HepG2 (cell line): ENCODE data around the gene PBLD. TPM values are rescaled to one million over a fixed set of nuclear protein-coding genes. Genes with fewer than 3 reads are reported as not detected.

Experiments
- BATF2 ChIP-seq: sonication (generic); formaldehyde crosslinking; IDR thresholded peaks from 2 replicates; pipeline ENCODE4 v1.8.0; 2022; ENCODE audit warnings: mild to moderate bottlenecking, missing genetic modification reagents, moderate library complexity
- IRF2 ChIP-seq: IDR thresholded peaks from 2 replicates; pipeline ENCODE4 v1.6.1; 2018; ENCODE audit warnings: missing genetic modification reagents, missing compliant biosample characterization
- MIER3 ChIP-seq: IDR thresholded peaks from 2 replicates; pipeline ENCODE4 v1.6.1; 2016; ENCODE audit warnings: missing compliant biosample characterization, borderline replicate concordance
- MTF2 ChIP-seq: sonication (generic); formaldehyde crosslinking; IDR thresholded peaks from 2 replicates; pipeline ENCODE4 v1.5.0; 2020; ENCODE audit warnings: missing genetic modification reagents, borderline replicate concordance
- NFE2L2 ChIP-seq: fragments of 150-350 bp; IDR thresholded peaks from 2 replicates; pipeline ENCODE4 v1.6.1; 2014; ENCODE audit warnings: low read length
- RARG ChIP-seq: sonication (generic); formaldehyde crosslinking; IDR thresholded peaks from 2 replicates; pipeline ENCODE4 v1.4.0; 2020; ENCODE audit warnings: low read depth, mild to moderate bottlenecking, missing genetic modification reagents
- RNF2 ChIP-seq: fragments of 450-650 bp; conservative IDR thresholded peaks from 2 replicates; pipeline ENCODE4 v1.6.1; 2016; ENCODE audit warnings: low read depth
- SKI ChIP-seq: fragments of 450-650 bp; IDR thresholded peaks from one replicate; pipeline ENCODE4 v1.6.1; 2018; ENCODE audit warnings: mild to moderate bottlenecking; ENCODE audit not compliant: partially characterized antibody
- SMARCE1 ChIP-seq: fragments of 450-650 bp; IDR thresholded peaks from 2 replicates; pipeline ENCODE4 v1.6.1; 2017; ENCODE audit warnings: borderline replicate concordance
- SMYD3 ChIP-seq: sonication (generic); formaldehyde crosslinking; IDR thresholded peaks from 2 replicates; pipeline ENCODE4 v1.8.1; 2023; ENCODE audit warnings: mild to moderate bottlenecking, missing genetic modification reagents
- SRSF1 ChIP-seq: fragments of 200-400 bp; formaldehyde crosslinking; optimal IDR thresholded peaks from 2 replicates; pipeline ENCODE3; 2017; ENCODE audit warnings: mild to moderate bottlenecking, low read depth, low read length, moderate library complexity
- THAP8 ChIP-seq: sonication (generic); formaldehyde crosslinking; IDR thresholded peaks from 2 replicates; pipeline ENCODE4 v1.5.1; 2020; ENCODE audit warnings: missing genetic modification reagents, mild to moderate bottlenecking, borderline replicate concordance
- XBP1 ChIP-seq: sonication (generic); formaldehyde crosslinking; IDR thresholded peaks from 2 replicates; pipeline ENCODE4 v1.5.0; 2020; ENCODE audit warnings: missing genetic modification reagents
- XRCC5 ChIP-seq: fragments of 200-400 bp; formaldehyde crosslinking; optimal IDR thresholded peaks from 2 replicates; pipeline ENCODE3; 2017; ENCODE audit warnings: mild to moderate bottlenecking, low read length
- ZFP1 ChIP-seq: IDR thresholded peaks from 2 replicates; pipeline ENCODE4 v1.6.1; 2016
- ZFP41 ChIP-seq: sonication (generic); formaldehyde crosslinking; IDR thresholded peaks from 2 replicates; pipeline ENCODE4 v1.4.0; 2020; ENCODE audit warnings: mild to moderate bottlenecking, missing genetic modification reagents, borderline replicate concordance
- ZFY ChIP-seq: sonication (generic); formaldehyde crosslinking; IDR thresholded peaks from 2 replicates; pipeline ENCODE4 v1.4.0; 2020; ENCODE audit warnings: missing genetic modification reagents
- ZNF124 ChIP-seq: sonication (generic); formaldehyde crosslinking; IDR thresholded peaks from 2 replicates; pipeline ENCODE4 v1.4.0; 2020; ENCODE audit warnings: missing genetic modification reagents
- ZNF747 ChIP-seq: sonication (generic); formaldehyde crosslinking; IDR thresholded peaks from 2 replicates; pipeline ENCODE4 v1.8.1; 2023; ENCODE audit warnings: missing genetic modification reagents, mild to moderate bottlenecking, borderline replicate concordance
- polyA plus RNA-seq, 8 experiments: library from polyadenylated mRNA; depleted of rRNA in 3 of 8; stranded (reverse) in 7 of 8; unstranded in 1 of 8; fragments of >200 nt; fragmentation: Illumina TruSeq in 4 of 8; extraction: Trizol in 4 of 8; gene quantifications; 2 replicates each; pipeline versions ENCODE4 v1.2.1 to v1.2.3, GENCODE V29; 2011 to 2016; ENCODE audit warnings: low read depth in 4 of 8, missing spikeins in 1 of 8, mixed read lengths in 1 of 8; ENCODE audit not compliant: insufficient read depth in 1 of 8
- total RNA-seq, 5 experiments: library from RNA; depleted of rRNA; stranded (reverse); fragments of >200 nt; fragmentation: Illumina TruSeq; extraction: Trizol; gene quantifications; 2 replicates each; pipeline ENCODE4 v1.2.3, GENCODE V29; 2016; ENCODE audit warnings: low read depth in 1 of 5
- TF ChIP-seq, protein P1 (sequence below): sonication (generic); formaldehyde crosslinking; IDR thresholded peaks from 2 replicates; pipeline ENCODE4 v1.8.0; 2022; ENCODE audit warnings: missing genetic modification reagents, mild to moderate bottlenecking, borderline replicate concordance
- TF ChIP-seq, protein P2 (sequence below): IDR thresholded peaks from 2 replicates; pipeline ENCODE4 v1.6.1; 2016; ENCODE audit warnings: missing compliant biosample characterization, missing genetic modification reagents, borderline replicate concordance

Gene PBLD
- total and polyA plus RNA-seq, 2 of the 13 experiments (the other 11 are each of a cell fraction or from before 2014, with no cell fraction given) = 0.42 to 3.1 TPM

- TF ChIP-seq SKI (no peak), SMARCE1 (no peak), XBP1 (CRISPR knock-in tag) (no peak), SRSF1 (no peak), XRCC5 (no peak), ZNF747 (CRISPR knock-in tag) (peak; percentile 95), RNF2 (no peak; the same call in none of the 2 replicates), ZNF124 (CRISPR knock-in tag) (peak; percentile 99), MTF2 (CRISPR knock-in tag) (0 out of 2 replicates have a peak, but pooled peaks have one; percentile 53), IRF2 (CRISPR knock-in tag) (peak; percentile 71; the same call in 1 of the 2 replicates), SMYD3 (CRISPR knock-in tag) (peak; percentile 47; the same call in 1 of the 2 replicates), BATF2 (CRISPR knock-in tag) (peak; percentile 85; the same call in 1 of the 2 replicates), THAP8 (CRISPR knock-in tag) (0 out of 2 replicates have a peak, but pooled peaks have one; percentile 62), ZFP1 (CRISPR knock-in tag) (0 out of 2 replicates have a peak, but pooled peaks have one; percentile 74), RARG (CRISPR knock-in tag) (peak; percentile 73; the same call in 1 of the 2 replicates), ZFP41 (CRISPR knock-in tag) (peak; percentile 89; the same call in 1 of the 2 replicates), MIER3 (CRISPR knock-in tag) (peak; percentile 70; the same call in 1 of the 2 replicates), ZFY (CRISPR knock-in tag) (peak; percentile 72), NFE2L2 (no peak)
- TF ChIP-seq, protein P1, sequence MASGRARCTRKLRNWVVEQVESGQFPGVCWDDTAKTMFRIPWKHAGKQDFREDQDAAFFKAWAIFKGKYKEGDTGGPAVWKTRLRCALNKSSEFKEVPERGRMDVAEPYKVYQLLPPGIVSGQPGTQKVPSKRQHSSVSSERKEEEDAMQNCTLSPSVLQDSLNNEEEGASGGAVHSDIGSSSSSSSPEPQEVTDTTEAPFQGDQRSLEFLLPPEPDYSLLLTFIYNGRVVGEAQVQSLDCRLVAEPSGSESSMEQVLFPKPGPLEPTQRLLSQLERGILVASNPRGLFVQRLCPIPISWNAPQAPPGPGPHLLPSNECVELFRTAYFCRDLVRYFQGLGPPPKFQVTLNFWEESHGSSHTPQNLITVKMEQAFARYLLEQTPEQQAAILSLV (CRISPR knock-in tag) = peak; percentile 52; the same call in 1 of the 2 replicates
- TF ChIP-seq, protein P2, sequence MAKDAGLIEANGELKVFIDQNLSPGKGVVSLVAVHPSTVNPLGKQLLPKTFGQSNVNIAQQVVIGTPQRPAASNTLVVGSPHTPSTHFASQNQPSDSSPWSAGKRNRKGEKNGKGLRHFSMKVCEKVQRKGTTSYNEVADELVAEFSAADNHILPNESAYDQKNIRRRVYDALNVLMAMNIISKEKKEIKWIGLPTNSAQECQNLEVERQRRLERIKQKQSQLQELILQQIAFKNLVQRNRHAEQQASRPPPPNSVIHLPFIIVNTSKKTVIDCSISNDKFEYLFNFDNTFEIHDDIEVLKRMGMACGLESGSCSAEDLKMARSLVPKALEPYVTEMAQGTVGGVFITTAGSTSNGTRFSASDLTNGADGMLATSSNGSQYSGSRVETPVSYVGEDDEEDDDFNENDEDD = peak; percentile 89
Observed at GRCh38 chr10:68331455-68332258, 1.1 kb downstream of the PBLD start, which contains the start of gene HNRNPH3 (continued).
